ENCODE measurements around the gene ARFGAP2.

Gene ARFGAP2

DNA sequence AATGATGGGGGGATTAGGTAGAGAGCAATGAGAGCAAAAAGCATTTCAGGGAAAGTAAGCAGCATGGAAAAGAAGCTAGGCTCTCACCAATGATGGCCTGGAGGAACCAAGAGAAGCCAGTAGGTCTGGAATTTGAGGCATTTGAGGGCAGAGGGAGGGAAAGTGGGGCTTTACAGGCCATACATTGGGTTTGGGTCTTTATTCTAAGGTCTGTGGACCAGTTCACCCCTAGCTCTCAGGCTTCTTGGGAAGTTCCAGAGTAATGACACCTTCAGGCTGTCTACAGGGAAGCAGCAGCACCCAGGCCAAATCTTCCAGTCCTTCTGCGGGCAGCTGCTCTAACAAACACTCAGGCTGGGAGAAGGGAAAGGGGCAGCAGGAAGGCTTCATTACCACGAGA lies 29.4 kb downstream of the ARFGAP2 start:
- DNase-seq = no peak

DNA sequence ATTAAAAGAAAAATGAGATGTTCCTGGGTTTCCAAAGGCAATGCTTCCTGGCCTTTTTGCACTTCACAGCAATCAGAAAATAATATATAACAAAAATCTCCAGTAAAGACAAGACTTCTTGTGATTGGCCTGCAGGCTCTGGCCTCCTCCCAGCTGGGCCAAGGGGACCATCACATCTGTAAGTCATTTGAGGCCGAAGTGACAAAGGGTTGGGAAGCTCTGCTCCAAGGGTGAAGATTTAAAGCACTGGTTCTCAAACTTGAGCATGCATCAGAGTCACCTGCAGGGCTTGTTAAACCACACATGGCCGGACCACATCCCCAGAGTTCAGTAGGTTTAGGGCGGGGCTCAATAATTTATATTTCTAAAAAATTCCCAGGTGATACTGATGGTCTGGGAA lies 32.1 kb downstream of the ARFGAP2 start:
- no peak for DNase-seq

DNA sequence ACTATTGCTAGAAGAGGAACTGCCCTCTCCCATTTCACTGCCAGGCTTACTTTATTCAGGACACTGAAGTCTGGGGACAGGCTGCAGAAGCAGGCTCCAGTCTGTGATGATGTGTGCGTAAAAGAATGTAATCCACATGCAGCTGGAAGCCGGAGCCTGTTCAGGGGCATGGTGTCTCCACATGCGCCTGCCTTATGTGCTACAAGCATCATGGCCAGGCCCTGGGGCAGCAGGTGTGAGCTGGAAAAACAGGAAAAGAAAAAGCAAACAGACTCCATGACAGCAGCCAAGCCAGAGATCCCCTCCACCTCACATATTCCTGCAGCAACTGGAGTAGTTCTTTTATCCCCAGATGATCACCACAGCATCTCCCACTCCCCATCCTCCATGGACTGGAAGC lies 33.4 kb downstream of the ARFGAP2 start:
- DNase-seq = no peak

DNA sequence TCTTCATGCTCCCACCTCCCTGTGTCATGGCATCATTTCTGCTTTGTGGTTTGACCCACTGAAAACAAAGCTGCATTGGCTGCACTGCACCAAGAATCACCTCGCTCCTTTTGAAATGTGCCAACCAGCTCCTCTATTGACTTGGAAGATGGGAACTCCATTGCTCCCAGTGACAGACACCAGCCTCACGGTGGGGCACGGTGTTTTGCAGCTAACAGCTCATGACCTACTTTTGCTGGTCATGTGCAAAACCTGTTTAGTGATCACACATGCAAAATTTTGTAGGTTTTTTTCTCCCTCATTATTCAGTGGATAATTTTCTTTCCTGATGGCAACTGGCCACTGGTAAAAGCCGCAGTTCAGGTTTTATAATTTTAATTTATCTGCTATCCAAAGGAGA lies 36.8 kb downstream of the ARFGAP2 start:
- DNase-seq = no peak

DNA sequence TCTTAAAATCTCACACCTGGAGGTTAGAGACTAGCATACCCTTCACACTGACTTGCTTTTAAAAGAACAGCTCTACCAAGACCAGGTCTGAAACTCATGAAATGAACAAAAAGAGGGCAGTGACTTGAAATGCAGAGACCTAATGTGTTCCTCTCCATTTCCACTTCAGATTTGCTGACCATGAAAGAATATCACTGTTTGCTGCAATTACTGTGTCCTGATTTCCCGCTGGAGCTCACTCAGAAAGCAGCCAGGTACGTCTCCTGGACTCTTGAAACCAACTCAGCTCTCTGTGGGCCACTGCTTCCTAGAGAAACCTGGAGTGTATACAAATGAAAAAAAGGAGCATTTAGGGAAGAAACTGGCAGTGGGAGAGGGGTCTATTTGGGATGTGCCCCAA lies 39.2 kb downstream of the ARFGAP2 start:
- DNase-seq = no peak

DNA sequence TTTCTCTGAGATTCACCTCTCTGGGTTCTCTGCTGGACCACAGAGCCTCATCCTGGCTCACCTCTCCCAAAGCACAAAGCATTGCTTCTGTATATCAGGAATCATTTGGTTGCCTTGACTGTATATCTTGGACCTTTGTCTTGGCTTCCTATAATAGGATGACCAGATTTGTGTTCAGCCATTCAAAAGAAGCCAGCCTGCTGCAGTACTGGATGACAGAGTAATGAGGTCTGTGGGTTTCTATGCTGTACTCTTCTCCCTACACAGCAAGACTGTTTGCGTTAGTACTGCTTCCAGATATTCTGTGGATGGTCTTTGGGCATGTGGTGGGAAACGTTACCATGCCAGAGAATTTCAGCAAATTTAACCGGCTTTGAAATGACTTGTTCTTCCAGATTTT lies 39.8 kb downstream of the ARFGAP2 start:
- no peak for DNase-seq

DNA sequence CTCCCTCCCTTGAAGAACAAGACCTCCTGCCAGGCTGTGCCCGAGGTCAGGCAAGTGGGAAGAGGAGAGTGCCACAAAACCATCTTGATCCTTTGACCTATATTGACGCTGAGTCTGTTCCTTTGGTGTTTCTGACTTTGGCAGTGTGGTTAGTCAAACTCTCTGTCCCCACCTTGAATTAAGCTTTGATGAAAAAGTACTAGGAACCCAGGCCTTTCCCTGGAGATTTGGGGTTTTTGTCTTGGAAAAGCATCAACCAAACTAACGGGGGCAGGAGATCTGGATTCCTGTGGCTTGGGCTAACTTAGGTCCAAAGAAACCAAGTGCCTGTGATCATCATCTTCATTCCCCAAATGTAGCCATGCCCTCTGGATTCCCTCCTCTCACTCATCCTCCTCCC lies 40.4 kb downstream of the ARFGAP2 start:
- DNase-seq = no peak

DNA sequence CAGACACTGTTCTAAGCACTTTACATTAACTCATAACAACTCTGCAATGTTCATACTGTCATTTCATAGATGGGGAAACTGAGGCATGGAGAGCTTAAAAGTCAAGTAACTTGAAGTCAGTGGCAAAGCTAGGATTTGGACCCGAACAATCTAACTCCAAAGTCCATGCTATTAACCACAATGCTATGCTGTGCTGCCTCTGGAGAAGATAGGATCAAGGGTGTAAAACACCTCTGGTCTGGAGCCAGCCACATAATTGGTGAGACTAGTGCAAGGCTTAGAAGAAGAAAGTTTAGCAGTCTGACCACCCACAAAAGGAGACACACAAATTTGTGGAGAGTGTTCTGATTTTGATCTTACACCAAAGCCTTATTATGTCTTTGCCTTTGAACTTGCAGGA lies 43.7 kb downstream of the ARFGAP2 start:
- DNase-seq = no peak

DNA sequence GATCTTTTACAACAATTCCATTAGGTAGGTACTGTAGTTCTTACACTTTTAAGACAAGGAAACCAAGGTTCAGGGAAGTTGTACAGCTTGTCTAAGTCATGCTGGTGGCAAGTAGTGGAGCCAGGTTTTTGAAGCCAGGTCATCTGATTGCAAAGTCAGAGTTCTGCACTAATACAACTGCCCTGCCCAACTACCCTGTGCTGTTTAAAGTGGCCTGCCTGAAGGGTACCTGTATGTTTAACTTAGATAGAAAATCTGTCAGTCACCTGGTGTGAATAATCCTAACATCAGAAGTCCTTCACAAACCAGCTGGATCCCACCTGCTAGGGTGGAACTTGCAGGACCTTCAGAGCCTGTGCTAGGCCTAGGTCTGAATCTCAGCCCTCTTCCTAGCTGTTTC lies 44.2 kb downstream of the ARFGAP2 start:
- DNase-seq = no peak

DNA sequence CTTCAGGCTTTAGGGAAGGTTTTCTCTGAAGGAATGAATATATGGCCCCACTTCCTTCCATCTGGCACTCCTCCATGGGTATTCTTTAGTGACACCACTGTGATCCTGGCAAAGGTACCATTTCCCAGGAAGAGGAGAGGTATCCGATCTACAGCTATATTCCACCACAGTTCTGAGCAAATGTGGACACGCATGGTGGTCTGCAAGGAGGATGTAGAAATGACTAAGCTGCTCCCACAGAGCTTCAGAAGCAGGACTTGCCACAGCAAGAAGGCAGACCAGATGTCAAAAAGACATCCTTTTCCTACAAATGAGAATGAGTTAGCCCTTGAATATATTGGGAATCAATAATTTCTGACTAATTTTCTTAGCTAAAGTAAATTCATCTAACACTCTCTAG lies 45.5 kb downstream of the ARFGAP2 start:
- DNase-seq = no peak

DNA sequence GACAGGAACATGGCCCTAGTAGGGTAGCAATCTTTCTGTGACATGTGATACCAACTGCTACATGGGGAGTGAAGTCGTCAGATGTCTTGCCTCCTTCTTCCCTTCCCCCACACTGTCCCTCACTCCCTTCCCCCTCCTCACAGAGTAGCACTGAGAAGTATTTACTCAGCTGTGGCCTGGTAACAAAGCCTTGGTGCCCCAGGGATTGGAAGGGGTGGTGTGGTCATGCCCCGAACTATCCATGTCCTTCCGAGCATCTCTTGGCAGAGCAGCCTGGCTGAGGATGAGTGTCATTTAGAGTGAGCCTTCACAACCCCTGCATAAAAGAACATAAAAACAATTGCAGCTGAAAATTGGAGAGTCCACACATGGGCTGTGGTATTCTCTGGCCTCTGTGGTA lies 46.1 kb downstream of the ARFGAP2 start:
- peak; percentile 53 for DNase-seq

DNA sequence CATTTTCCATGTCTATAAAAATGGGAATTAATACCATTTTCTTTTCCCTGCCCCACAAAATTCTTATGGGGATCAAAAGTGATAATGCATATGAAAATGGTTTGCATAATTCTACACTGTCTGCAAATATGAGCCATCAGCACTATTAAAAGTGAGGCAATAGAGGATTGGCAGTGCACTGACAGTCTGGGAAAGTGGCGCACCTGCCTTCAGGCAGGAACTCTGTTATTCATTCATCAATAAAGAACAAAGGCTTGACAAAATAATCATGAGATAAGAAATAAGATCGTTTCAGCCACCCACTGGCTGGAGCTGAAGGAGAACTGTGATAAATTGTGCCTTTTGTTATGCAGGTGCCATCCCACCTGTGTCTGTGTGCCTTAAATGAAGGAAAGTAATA lies 49.5 kb downstream of the ARFGAP2 start:
- DNase-seq = no peak

DNA sequence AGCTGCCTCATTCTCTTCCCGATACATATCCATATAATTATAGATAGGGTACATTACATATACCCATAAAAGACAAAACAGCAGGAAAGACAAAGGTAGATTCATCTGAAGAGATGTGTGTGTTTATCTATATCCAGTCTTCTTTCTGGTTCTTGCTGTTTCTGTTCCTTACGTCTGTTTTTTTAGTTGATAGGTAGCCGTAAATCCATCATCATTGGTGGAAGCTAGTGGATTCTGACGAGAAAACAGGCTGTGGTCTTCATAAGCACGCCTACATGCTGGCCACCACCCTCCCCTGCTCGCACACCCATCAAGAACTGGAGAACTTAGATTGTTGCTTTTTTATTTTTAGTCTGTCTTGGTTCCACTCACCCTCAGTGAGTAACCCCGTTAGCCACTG lies 51.6 kb downstream of the ARFGAP2 start:
- DNase-seq = no peak

DNA sequence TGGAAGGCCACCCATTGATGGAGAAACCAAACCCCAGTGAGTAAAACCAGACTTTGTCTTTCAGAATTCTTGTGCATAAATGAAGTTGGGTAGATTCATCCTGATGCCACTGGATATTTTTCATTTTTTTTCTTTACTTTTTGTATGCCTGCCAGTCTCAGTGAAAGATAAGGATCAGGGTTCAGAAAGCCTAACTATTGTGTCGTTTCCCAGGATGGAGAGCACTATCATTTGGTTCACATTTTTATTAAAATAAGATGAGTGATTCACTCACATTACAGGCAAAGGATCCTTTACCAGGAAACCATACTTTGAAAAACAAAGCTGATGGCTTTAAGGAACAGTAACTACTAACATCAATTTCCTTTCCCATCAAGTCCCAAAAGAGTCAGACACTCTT lies 52.0 kb downstream of the ARFGAP2 start:
- no peak for DNase-seq

DNA sequence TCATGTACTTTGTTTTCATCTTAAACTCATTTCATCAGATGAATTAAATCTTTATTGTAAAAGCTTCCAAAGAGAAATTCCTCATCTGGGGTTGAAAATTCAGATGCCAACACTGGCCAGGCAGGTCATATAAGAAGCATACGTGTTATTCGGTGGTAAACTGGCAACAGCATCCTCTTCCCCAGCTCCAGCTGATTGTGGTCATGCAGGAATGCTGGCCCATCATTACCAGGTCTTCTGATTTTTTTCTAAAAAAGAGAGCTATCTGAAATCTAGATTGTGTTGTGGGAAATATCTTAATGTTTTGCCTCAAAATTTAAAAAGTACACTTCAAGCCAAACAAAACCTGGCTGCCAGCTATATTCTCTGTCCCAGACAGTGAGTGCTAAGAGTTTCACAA lies 53.6 kb downstream of the ARFGAP2 start:
- DNase-seq = no peak

DNA sequence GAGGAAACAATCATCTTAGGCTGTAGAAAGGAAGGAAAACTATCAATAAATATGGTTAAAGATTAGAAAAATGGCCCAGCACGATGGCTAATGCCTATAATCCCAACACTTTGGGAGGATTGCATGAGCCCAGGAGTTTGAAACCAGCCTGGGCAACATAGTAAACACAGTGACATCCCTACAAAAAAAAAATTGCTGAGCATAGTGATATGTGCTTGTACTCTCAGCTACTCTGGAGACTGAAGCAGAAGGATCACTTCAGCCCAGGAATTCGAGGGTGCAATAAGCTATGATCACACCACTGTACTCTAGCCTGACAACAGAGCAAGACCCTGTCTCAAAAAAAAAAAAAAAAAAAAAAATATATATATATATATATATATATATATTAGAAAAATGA lies 54.9 kb downstream of the ARFGAP2 start:
- no peak for DNase-seq

DNA sequence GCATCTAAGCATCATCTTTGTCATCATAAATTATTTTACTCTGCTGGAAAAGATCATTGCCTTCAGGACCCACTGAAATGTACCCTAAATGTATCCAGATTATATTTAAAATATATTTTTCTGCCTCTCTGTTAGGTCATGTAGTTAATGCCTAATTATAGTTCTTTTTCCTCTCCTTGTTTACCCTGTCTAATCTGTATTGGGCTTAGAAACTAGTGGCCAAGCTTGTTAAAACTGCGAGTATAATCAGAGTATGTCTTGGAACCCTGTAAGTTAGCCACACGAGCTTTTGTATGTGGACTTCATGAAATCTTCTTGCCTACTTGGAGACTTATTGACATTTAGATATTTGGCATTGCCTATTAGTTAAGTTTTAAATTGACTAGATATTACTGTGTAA lies 55.6 kb downstream of the ARFGAP2 start:
- no peak for DNase-seq

DNA sequence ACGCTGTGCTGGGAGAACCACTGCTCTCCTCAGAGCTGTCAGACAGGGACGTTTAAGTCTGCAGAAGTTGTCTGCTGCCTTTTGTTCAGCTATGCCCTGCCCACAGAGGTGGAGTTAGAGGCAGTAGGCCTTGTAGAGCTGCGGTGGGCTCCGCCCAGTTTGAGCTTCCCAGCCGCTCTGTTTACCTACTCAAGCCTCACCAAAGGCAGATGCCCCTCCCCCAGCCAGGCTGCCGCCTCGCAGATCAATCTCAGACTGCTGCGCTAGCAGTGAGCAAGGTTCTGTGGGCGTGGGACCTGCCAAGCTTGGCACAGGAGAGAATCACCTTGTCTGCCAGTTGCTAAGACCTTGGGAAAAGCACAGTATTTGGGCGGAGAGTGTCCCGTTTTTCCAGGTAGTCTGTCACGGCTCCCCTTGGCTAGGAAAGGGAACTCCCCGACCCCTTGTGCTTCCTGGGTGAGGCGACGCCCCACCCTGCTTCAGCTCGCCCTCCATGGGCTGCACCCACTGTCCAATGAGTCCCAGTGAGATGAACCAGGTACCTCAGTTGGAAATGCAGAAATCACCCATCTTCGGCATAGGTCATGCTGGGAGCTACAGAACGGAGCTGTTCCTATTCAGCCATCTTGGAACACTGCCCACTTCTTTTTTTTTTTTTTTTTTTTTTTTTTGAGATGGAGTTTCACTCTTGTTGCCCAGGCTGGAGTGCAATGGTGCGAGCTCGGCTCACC lies 57.6 kb downstream of the ARFGAP2 start:
- DNase-seq = peak; percentile 96

All from NCI-H345 (cell line).